ENCODE results near the gene FPGT. TPM values are rescaled to one million over a fixed set of nuclear protein-coding genes. Genes with fewer than 3 reads are reported as not detected.

Gene FPGT
- total and polyA plus RNA-seq, 2 of the 13 experiments (the other 11 are each of a cell fraction or from before 2014, with no cell fraction given), result 4.3 to 9.8 TPM

DNA sequence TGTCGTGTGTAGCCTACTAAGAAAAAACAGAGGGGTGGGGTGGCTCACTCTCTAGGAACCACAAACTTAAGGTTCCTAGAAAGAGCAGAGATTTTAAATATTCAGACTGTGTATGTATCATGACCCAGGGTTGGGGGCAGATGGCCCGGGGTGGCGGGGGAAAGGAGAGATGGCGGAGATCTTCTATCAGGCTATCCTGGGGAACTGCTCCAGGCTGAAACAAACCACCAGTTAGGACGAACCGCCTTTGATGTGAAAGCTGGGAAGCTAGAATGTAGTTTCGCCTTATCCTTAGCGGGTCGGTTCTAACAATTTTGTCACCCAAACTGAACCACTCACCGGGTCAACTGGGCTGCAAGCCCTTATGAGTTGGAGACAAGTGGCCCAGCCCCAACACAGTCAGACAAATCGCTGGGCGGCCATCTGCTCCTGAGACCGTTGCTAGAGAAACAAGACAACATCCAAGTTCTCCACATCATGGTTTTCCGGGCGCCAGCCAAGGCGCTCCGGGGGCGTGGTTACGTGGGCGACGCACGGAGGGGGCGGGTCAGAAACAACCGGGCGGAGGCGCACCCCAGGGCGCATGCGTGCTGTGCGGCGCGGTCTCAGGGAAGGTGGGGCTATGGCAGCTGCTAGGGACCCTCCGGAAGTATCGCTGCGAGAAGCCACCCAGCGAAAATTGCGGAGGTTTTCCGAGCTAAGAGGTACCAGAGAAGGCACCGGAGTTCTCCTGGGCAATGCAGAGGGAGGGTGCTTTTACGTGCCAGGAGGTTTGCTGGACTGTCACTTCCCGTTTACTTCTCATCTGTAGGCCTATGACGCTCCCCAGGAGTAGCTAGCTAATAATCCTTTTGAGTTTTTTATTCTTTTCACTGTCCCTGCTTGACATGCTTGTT is at the start of gene FPGT, which contains the start of gene LRRIQ3 (continued):
- TF ChIP-seq KDM1A (CRISPR knock-in tag; IDR thresholded peaks at IDR 0.05), result no peak
- TF ChIP-seq, protein P1, sequence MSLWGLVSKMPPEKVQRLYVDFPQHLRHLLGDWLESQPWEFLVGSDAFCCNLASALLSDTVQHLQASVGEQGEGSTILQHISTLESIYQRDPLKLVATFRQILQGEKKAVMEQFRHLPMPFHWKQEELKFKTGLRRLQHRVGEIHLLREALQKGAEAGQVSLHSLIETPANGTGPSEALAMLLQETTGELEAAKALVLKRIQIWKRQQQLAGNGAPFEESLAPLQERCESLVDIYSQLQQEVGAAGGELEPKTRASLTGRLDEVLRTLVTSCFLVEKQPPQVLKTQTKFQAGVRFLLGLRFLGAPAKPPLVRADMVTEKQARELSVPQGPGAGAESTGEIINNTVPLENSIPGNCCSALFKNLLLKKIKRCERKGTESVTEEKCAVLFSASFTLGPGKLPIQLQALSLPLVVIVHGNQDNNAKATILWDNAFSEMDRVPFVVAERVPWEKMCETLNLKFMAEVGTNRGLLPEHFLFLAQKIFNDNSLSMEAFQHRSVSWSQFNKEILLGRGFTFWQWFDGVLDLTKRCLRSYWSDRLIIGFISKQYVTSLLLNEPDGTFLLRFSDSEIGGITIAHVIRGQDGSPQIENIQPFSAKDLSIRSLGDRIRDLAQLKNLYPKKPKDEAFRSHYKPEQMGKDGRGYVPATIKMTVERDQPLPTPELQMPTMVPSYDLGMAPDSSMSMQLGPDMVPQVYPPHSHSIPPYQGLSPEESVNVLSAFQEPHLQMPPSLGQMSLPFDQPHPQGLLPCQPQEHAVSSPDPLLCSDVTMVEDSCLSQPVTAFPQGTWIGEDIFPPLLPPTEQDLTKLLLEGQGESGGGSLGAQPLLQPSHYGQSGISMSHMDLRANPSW (CRISPR knock-in tag; IDR thresholded peaks at IDR 0.05; ENCODE audit: borderline replicate concordance), result no peak
- TF ChIP-seq ZNF354B (CRISPR knock-in tag; IDR thresholded peaks at IDR 0.05), result no peak
- TF ChIP-seq, protein P2, sequence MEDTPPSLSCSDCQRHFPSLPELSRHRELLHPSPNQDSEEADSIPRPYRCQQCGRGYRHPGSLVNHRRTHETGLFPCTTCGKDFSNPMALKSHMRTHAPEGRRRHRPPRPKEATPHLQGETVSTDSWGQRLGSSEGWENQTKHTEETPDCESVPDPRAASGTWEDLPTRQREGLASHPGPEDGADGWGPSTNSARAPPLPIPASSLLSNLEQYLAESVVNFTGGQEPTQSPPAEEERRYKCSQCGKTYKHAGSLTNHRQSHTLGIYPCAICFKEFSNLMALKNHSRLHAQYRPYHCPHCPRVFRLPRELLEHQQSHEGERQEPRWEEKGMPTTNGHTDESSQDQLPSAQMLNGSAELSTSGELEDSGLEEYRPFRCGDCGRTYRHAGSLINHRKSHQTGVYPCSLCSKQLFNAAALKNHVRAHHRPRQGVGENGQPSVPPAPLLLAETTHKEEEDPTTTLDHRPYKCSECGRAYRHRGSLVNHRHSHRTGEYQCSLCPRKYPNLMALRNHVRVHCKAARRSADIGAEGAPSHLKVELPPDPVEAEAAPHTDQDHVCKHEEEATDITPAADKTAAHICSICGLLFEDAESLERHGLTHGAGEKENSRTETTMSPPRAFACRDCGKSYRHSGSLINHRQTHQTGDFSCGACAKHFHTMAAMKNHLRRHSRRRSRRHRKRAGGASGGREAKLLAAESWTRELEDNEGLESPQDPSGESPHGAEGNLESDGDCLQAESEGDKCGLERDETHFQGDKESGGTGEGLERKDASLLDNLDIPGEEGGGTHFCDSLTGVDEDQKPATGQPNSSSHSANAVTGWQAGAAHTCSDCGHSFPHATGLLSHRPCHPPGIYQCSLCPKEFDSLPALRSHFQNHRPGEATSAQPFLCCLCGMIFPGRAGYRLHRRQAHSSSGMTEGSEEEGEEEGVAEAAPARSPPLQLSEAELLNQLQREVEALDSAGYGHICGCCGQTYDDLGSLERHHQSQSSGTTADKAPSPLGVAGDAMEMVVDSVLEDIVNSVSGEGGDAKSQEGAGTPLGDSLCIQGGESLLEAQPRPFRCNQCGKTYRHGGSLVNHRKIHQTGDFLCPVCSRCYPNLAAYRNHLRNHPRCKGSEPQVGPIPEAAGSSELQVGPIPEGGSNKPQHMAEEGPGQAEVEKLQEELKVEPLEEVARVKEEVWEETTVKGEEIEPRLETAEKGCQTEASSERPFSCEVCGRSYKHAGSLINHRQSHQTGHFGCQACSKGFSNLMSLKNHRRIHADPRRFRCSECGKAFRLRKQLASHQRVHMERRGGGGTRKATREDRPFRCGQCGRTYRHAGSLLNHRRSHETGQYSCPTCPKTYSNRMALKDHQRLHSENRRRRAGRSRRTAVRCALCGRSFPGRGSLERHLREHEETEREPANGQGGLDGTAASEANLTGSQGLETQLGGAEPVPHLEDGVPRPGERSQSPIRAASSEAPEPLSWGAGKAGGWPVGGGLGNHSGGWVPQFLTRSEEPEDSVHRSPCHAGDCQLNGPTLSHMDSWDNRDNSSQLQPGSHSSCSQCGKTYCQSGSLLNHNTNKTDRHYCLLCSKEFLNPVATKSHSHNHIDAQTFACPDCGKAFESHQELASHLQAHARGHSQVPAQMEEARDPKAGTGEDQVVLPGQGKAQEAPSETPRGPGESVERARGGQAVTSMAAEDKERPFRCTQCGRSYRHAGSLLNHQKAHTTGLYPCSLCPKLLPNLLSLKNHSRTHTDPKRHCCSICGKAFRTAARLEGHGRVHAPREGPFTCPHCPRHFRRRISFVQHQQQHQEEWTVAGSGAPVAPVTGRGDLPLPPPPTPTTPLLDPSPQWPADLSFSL (CRISPR knock-in tag; IDR thresholded peaks at IDR 0.05), result no peak
- TF ChIP-seq, protein P3, sequence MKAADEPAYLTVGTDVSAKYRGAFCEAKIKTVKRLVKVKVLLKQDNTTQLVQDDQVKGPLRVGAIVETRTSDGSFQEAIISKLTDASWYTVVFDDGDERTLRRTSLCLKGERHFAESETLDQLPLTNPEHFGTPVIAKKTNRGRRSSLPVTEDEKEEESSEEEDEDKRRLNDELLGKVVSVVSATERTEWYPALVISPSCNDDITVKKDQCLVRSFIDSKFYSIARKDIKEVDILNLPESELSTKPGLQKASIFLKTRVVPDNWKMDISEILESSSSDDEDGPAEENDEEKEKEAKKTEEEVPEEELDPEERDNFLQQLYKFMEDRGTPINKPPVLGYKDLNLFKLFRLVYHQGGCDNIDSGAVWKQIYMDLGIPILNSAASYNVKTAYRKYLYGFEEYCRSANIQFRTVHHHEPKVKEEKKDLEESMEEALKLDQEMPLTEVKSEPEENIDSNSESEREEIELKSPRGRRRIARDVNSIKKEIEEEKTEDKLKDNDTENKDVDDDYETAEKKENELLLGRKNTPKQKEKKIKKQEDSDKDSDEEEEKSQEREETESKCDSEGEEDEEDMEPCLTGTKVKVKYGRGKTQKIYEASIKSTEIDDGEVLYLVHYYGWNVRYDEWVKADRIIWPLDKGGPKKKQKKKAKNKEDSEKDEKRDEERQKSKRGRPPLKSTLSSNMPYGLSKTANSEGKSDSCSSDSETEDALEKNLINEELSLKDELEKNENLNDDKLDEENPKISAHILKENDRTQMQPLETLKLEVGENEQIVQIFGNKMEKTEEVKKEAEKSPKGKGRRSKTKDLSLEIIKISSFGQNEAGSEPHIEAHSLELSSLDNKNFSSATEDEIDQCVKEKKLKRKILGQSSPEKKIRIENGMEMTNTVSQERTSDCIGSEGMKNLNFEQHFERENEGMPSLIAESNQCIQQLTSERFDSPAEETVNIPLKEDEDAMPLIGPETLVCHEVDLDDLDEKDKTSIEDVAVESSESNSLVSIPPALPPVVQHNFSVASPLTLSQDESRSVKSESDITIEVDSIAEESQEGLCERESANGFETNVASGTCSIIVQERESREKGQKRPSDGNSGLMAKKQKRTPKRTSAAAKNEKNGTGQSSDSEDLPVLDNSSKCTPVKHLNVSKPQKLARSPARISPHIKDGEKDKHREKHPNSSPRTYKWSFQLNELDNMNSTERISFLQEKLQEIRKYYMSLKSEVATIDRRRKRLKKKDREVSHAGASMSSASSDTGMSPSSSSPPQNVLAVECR (CRISPR knock-in tag; IDR thresholded peaks at IDR 0.05; ENCODE audit: borderline replicate concordance), result peak; percentile 73; the same call in 1 of the 2 replicates
- TF ChIP-seq, protein P4, sequence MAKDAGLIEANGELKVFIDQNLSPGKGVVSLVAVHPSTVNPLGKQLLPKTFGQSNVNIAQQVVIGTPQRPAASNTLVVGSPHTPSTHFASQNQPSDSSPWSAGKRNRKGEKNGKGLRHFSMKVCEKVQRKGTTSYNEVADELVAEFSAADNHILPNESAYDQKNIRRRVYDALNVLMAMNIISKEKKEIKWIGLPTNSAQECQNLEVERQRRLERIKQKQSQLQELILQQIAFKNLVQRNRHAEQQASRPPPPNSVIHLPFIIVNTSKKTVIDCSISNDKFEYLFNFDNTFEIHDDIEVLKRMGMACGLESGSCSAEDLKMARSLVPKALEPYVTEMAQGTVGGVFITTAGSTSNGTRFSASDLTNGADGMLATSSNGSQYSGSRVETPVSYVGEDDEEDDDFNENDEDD (CRISPR knock-in tag; IDR thresholded peaks at IDR 0.05; ENCODE audit: borderline replicate concordance), result peak; percentile 53; the same call in 1 of the 2 replicates
- TF ChIP-seq NFIC (IDR thresholded peaks at IDR 0.05; ENCODE audit: low read length), result no peak
